IMR-90 (cell line): ENCODE results near the gene MAMDC4. TPM values are rescaled to one million over a fixed set of nuclear protein-coding genes. Genes with fewer than 3 reads are reported as not detected.

Experiments used
- ATAC-seq: fragments of 200-7000 bp; cut with Tn5 transposase; 2 replicates; pipeline ENCODE4 v1.9.1; 2020; ENCODE audit warnings: low read depth, mild to moderate bottlenecking, moderate library complexity
- BruUV-seq: library from RNA; stranded (reverse); fragments of 400-500 nt; replicated peaks from 2 replicates; lab custom pipeline; 2021; lab: Mats Ljungman, UMichigan
- CTCF ChIA-PET: fragments of 300-600 bp; formaldehyde crosslinking; extraction: SDS; loops from one replicate; lab custom pipeline; 2021; ENCODE audit warnings: antibody characterized with exemption; lab: Yijun Ruan, JAX
- POLR2A ChIA-PET: fragments of 300-600 bp; sonication (Branson Sonifier 250); formaldehyde crosslinking; loops from one replicate; lab custom pipeline; 2022; ENCODE audit warnings: antibody characterized with exemption; ENCODE audit not compliant: unreplicated experiment; lab: Charles Lee
- DNase-seq: peaks from one replicate; pipeline ENCODE4 v3.0.0; 2013
- H2AFZ ChIP-seq: replicated peaks from 2 replicates; pipeline ENCODE3; 2013; ENCODE audit warnings: low read length, mild to moderate bottlenecking; ENCODE audit not compliant: poor library complexity
- H2AK5ac ChIP-seq: 2 replicates; pipeline ENCODE4 v1.6.1; 2013; ENCODE audit warnings: low read depth, low read length, inconsistent platforms
- H2AK9ac ChIP-seq: replicated peaks from 2 replicates; pipeline ENCODE3; 2013; ENCODE audit warnings: mild to moderate bottlenecking, low read depth, low read length, moderate library complexity; ENCODE audit not compliant: poor library complexity
- H2BK120ac ChIP-seq: 2 replicates; pipeline ENCODE4 v1.6.1; 2013; ENCODE audit warnings: low read depth, low read length, inconsistent platforms
- H2BK15ac ChIP-seq: 3 replicates; pipeline ENCODE4 v1.6.1; 2013; ENCODE audit warnings: low read depth, low read length, inconsistent platforms
- H2BK20ac ChIP-seq: 2 replicates; pipeline ENCODE4 v1.6.1; 2013; ENCODE audit warnings: low read depth, mild to moderate bottlenecking, inconsistent platforms, low read length, moderate library complexity
- H2BK5ac ChIP-seq: 2 replicates; pipeline ENCODE4 v1.6.1; 2013; ENCODE audit warnings: mild to moderate bottlenecking, low read depth, low read length, inconsistent platforms; ENCODE audit not compliant: poor library complexity, severe bottlenecking
- H3K14ac ChIP-seq: replicated peaks from 2 replicates; pipeline ENCODE4 v1.6.1; 2013; ENCODE audit warnings: low read depth, low read length, inconsistent platforms
- H3K18ac ChIP-seq: 2 replicates; pipeline ENCODE4 v1.6.1; 2013; ENCODE audit warnings: low read depth, low read length, control low read depth
- H3K23ac ChIP-seq: 2 replicates; pipeline ENCODE4 v1.6.1; 2013; ENCODE audit warnings: low read depth, low read length, inconsistent platforms
- H3K27ac ChIP-seq: 2 replicates; pipeline ENCODE4 v1.5.1; 2013; ENCODE audit warnings: mild to moderate bottlenecking, control low read depth, low read length; ENCODE audit not compliant: insufficient read depth
- H3K27me3 ChIP-seq: 2 replicates; pipeline ENCODE4 v1.6.1; 2013; ENCODE audit warnings: low read length; ENCODE audit not compliant: control insufficient read depth, insufficient read depth
- H3K36me3 ChIP-seq: 2 replicates; pipeline ENCODE4 v1.6.1; 2013; ENCODE audit warnings: low read length, mixed read lengths; ENCODE audit not compliant: control insufficient read depth, insufficient read depth
- H3K4ac ChIP-seq: 2 replicates; pipeline ENCODE4 v1.6.1; 2013; ENCODE audit warnings: low read depth, low read length, inconsistent platforms
- H3K4me1 ChIP-seq: 2 replicates; pipeline ENCODE4 v1.6.1; 2013; ENCODE audit warnings: low read length, mixed read lengths; ENCODE audit not compliant: control insufficient read depth, insufficient read depth
- H3K4me2 ChIP-seq: 2 replicates; pipeline ENCODE4 v1.6.1; 2013; ENCODE audit warnings: low read depth, mild to moderate bottlenecking, control low read depth, low read length, moderate library complexity
- H3K4me3 ChIP-seq: 2 replicates; pipeline ENCODE4 v1.5.1; 2013; ENCODE audit warnings: low read depth, mild to moderate bottlenecking, control low read depth, low read length, moderate library complexity; ENCODE audit not compliant: insufficient read depth
- H3K56ac ChIP-seq: 2 replicates; pipeline ENCODE4 v1.6.1; 2013; ENCODE audit warnings: low read length, inconsistent platforms; ENCODE audit not compliant: insufficient read depth; ENCODE audit errors: extremely low read depth
- H3K79me1 ChIP-seq, 2 experiments: 2 replicates each; pipeline ENCODE4 v1.6.1; 2013; ENCODE audit warnings: low read length in 2 of 2, inconsistent platforms in 1 of 2, low read depth in 1 of 2
- H3K9ac ChIP-seq: 2 replicates; pipeline ENCODE4 v1.6.1; 2013; ENCODE audit warnings: low read depth, low read length, control low read depth
- H3K9me1 ChIP-seq: 2 replicates; pipeline ENCODE4 v1.6.1; 2013; ENCODE audit warnings: low read length, inconsistent platforms; ENCODE audit not compliant: insufficient read depth
- H3K9me3 ChIP-seq: 2 replicates; pipeline ENCODE4 v1.6.1; 2013; ENCODE audit warnings: low read length; ENCODE audit not compliant: control insufficient read depth, insufficient read depth
- H4K20me1 ChIP-seq: 2 replicates; pipeline ENCODE4 v1.6.1; 2013; ENCODE audit warnings: low read length, inconsistent platforms; ENCODE audit not compliant: insufficient read depth
- H4K5ac ChIP-seq: 2 replicates; pipeline ENCODE4 v1.6.1; 2013; ENCODE audit warnings: mild to moderate bottlenecking, low read depth, low read length, control low read depth
- H4K8ac ChIP-seq, 2 experiments: 2 replicates each; pipeline ENCODE4 v1.6.1; 2013; ENCODE audit warnings: low read depth in 2 of 2, low read length in 2 of 2, control low read depth in 1 of 2, inconsistent platforms in 1 of 2
- H4K91ac ChIP-seq: 2 replicates; pipeline ENCODE4 v1.6.1; 2013; ENCODE audit warnings: low read depth, low read length, inconsistent platforms; ENCODE audit not compliant: insufficient read depth
- BHLHE40 ChIP-seq: fragments of 150-350 bp; IDR thresholded peaks from 2 replicates; pipeline ENCODE4 v1.6.1; 2016; ENCODE audit warnings: mild to moderate bottlenecking, low read depth, low read length
- CEBPB ChIP-seq: IDR thresholded peaks from 2 replicates; pipeline ENCODE4 v1.6.1; 2012; ENCODE audit warnings: low read depth, low read length, improper control_type of control experiment
- CHD1 ChIP-seq: IDR thresholded peaks from 2 replicates; pipeline ENCODE4 v1.6.1; 2012; ENCODE audit warnings: low read depth, low read length, improper control_type of control experiment
- CTCF ChIP-seq: conservative IDR thresholded peaks from 2 replicates; pipeline ENCODE4 v1.5.1; 2012; ENCODE audit warnings: mild to moderate bottlenecking, low read depth, low read length, improper control_type of control experiment
- ELK1 ChIP-seq: fragments of 150-350 bp; IDR thresholded peaks from 2 replicates; pipeline ENCODE4 v1.6.1; 2016; ENCODE audit warnings: low read depth, mild to moderate bottlenecking, low read length, moderate library complexity, borderline replicate concordance
- FOS ChIP-seq: fragments of 150-350 bp; IDR thresholded peaks from 2 replicates; pipeline ENCODE4 v1.6.1; 2016; ENCODE audit warnings: low read depth, low read length
- MAFK ChIP-seq: IDR thresholded peaks from 2 replicates; pipeline ENCODE4 v1.6.1; 2012; ENCODE audit warnings: low read depth, low read length, improper control_type of control experiment
- MAZ ChIP-seq: IDR thresholded peaks from 2 replicates; pipeline ENCODE4 v1.6.1; 2012; ENCODE audit warnings: low read depth, mild to moderate bottlenecking, low read length, improper control_type of control experiment, moderate library complexity, borderline replicate concordance
- MXI1 ChIP-seq: IDR thresholded peaks from 2 replicates; pipeline ENCODE4 v1.6.1; 2012; ENCODE audit warnings: low read depth, mild to moderate bottlenecking, low read length, moderate library complexity, borderline replicate concordance
- NFE2L2 ChIP-seq: fragments of 150-350 bp; IDR thresholded peaks from 2 replicates; pipeline ENCODE4 v1.6.1; 2016; ENCODE audit warnings: low read depth, mild to moderate bottlenecking, low read length
- POLR2A ChIP-seq: IDR thresholded peaks from 2 replicates; pipeline ENCODE4 v1.6.1; 2012; ENCODE audit warnings: mild to moderate bottlenecking, low read depth, low read length
- RAD21 ChIP-seq: IDR thresholded peaks from 2 replicates; pipeline ENCODE4 v1.6.1; 2012; ENCODE audit warnings: low read length, improper control_type of control experiment
- RCOR1 ChIP-seq: IDR thresholded peaks from 2 replicates; pipeline ENCODE4 v1.6.1; 2012; ENCODE audit warnings: mild to moderate bottlenecking, low read length, improper control_type of control experiment; ENCODE audit not compliant: insufficient replicate concordance
- RFX5 ChIP-seq: IDR thresholded peaks from 2 replicates; pipeline ENCODE4 v1.8.0; 2012; ENCODE audit warnings: low read depth, mild to moderate bottlenecking, low read length, moderate library complexity
- SMC3 ChIP-seq: fragments of 150-350 bp; IDR thresholded peaks from 2 replicates; pipeline ENCODE4 v1.6.1; 2016; ENCODE audit warnings: low read depth, mild to moderate bottlenecking, antibody characterized with exemption, low read length, moderate library complexity
- USF2 ChIP-seq: fragments of 150-350 bp; IDR thresholded peaks from 2 replicates; pipeline ENCODE4 v1.6.1; 2017; ENCODE audit warnings: mild to moderate bottlenecking, antibody characterized with exemption, low read length, low read depth
- WGBS, 2 experiments: methylation state at CpG; one replicate each; pipeline versions ENCODE4 v1.1.5 to v1.1.7; 2013; ENCODE audit warnings: missing lambda C conversion rate in 2 of 2; ENCODE audit not compliant: insufficient read length in 1 of 2; ENCODE audit errors: extremely low coverage in 2 of 2; 5-methylcytosine and 5-hydroxymethylcytosine counted together
- dilution Hi-C: fragments of 300-500 bp; cut with HindIII; formaldehyde crosslinking; loops from one replicate; pipeline ENCODE4 v1.14.3; 2018; ENCODE audit warnings: low sequenced_read_pairs; ENCODE audit not compliant: unreplicated experiment
- in situ Hi-C: fragments of 300-500 bp; cut with MboI; formaldehyde crosslinking; loops from 3 replicates; pipeline ENCODE4 v1.14.3; 2019; ENCODE audit warnings: low sequenced_read_pairs, inconsistent platforms, mixed read lengths
- intact Hi-C: fragments of 100-400 bp; cut with micrococcal nuclease; formaldehyde crosslinking; loops from 2 replicates; pipeline ENCODE4 v1.10.0; 2022
- polyA plus RNA-seq, 3 experiments: library from polyadenylated mRNA; depleted of rRNA; stranded (reverse); fragments of >200 nt; gene quantifications; 2 replicates each; pipeline ENCODE4 v1.2.3, GENCODE V29; 2012; ENCODE audit warnings: low replicate concordance in 1 of 3
- total RNA-seq: library from RNA; depleted of rRNA; stranded (reverse); fragments of >200 nt; gene quantifications from 2 replicates; pipeline ENCODE4 v1.2.3, GENCODE V29; 2012

The MAMDC4 gene
- total and polyA plus RNA-seq, 2 of the 4 experiments (the other 2 are of a cell fraction): 0.18 to 3.5 TPM

GRCh38 chr9:136900556-136900955 lies 48.4 kb downstream of the MAMDC4 start:
- peaks cover 16% of the 10 kb centered on the region for H3K36me3 ChIP-seq
- no peak overlapping the region for H3K14ac ChIP-seq
- 100% methylated on average over 7 of the region's 10 CpGs; no CpG with 5 or more reads in 1 of the 2 experiments for WGBS, 2 experiments
- no peak overlapping the region for H2BK15ac ChIP-seq
- no peaks in the 10 kb centered on the region for H3K27me3 ChIP-seq
- H4K8ac ChIP-seq: no peak overlapping the region
- H2AK5ac ChIP-seq: no peak overlapping the region
- H3K18ac ChIP-seq: no peak overlapping the region
- no peak for TF ChIP-seq RCOR1
- TF ChIP-seq RAD21: no peak
- no peak for TF ChIP-seq USF2
- TF ChIP-seq SMC3: no peak
- no peak for TF ChIP-seq MAFK
- no peak for TF ChIP-seq CEBPB
- no peak for TF ChIP-seq MXI1
- TF ChIP-seq CHD1: no peak
- TF ChIP-seq BHLHE40: no peak
- no peak for TF ChIP-seq POLR2A
- no peak for TF ChIP-seq ELK1
- no peak for TF ChIP-seq MAZ
- TF ChIP-seq RFX5: no peak
- TF ChIP-seq NFE2L2: no peak
- TF ChIP-seq CTCF: no peak
- TF ChIP-seq FOS: no peak
- peaks cover 15% of the 10 kb centered on the region for H3K4me1 ChIP-seq
- no peaks in the 10 kb centered on the region; the same call in none of the 2 replicates for H4K20me1 ChIP-seq
- H2AK9ac ChIP-seq: no peak overlapping the region
- H3K4me3 ChIP-seq: no peak overlapping the region
- H3K23ac ChIP-seq: no peak overlapping the region
- no peak overlapping the region for H2BK20ac ChIP-seq
- in situ Hi-C loops (no loop called here), intact Hi-C loops (no loop called here), dilution Hi-C loops (no loop called here)
- no peaks in the 10 kb centered on the region for H3K9me3 ChIP-seq
- 0 out of 2 replicates have a peak, but pooled peaks cover 10% of the 10 kb centered on the region for H3K9me1 ChIP-seq
- H3K79me1 ChIP-seq: peaks cover 12 to 62% of the 10 kb centered on the region in 2 experiments
- H4K5ac ChIP-seq: no peak overlapping the region
- H3K56ac ChIP-seq: no peak overlapping the region
- H3K9ac ChIP-seq: no peak overlapping the region
- ChIA-PET CTCF (no interaction called here), POLR2A (no interaction called here)
- H3K27ac ChIP-seq: no peak overlapping the region
- H2BK5ac ChIP-seq: peak overlapping the region; percentile 76
- no peak overlapping the region for H3K4ac ChIP-seq
- no peak overlapping the region for H2BK120ac ChIP-seq
- no peak overlapping the region for H4K91ac ChIP-seq
- ATAC-seq: no peak
- BruUV-seq: no TSS peak
- DNase-seq: no peak
- H3K4me2 ChIP-seq: no peak overlapping the region
- no peak overlapping the region for H2AFZ ChIP-seq
